HG02981 (cell line): ENCODE results near the gene C11orf21.
A peak's percentile ranks its signal among the peaks of the same experiment; 100 is the strongest.

Experiments
- ATAC-seq: cut with Tn5 transposase; IDR thresholded peaks from one replicate; pipeline ENCODE4 v1.9.1; 2021; ENCODE audit warnings: mild to moderate bottlenecking, moderate library complexity; ENCODE audit not compliant: unreplicated experiment

Gene C11orf21

DNA sequence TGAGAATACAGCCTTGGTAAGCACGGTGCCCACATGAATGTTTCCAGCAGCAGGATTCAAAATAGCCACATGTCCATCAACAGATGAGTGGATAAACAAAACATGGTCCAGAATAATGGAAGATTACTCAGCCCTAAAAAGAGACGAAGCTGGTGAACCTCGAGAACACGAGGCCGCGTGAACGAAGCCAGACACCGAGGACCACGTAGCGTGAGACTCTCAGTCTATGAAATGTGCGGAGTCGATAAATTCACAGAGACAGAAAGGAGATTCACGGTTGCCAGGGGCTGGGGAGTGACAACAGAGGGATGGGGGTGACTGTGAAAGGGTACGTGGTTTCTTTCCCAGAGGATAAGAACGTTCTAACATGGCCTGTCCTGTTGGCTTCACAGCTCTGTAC is 28.4 kb downstream of the C11orf21 start:
- no peak for ATAC-seq

DNA sequence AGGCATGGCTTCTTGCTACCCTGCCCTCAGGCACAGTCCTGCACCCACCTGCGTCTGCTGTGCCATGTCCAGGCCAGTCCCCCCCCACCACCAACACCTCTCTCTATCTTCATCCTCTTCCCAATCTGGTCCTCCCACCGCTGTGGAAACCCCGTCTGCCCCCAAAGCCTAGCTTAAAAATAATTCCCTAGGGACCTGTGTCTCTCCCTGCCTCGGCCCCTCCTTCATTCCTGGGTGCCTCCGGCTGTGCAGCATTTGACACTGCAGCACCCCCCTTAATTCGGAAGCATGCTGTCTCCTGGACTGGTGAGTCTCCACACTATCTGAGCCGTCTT is 28.8 kb downstream of the C11orf21 start:
- ATAC-seq: no peak

DNA sequence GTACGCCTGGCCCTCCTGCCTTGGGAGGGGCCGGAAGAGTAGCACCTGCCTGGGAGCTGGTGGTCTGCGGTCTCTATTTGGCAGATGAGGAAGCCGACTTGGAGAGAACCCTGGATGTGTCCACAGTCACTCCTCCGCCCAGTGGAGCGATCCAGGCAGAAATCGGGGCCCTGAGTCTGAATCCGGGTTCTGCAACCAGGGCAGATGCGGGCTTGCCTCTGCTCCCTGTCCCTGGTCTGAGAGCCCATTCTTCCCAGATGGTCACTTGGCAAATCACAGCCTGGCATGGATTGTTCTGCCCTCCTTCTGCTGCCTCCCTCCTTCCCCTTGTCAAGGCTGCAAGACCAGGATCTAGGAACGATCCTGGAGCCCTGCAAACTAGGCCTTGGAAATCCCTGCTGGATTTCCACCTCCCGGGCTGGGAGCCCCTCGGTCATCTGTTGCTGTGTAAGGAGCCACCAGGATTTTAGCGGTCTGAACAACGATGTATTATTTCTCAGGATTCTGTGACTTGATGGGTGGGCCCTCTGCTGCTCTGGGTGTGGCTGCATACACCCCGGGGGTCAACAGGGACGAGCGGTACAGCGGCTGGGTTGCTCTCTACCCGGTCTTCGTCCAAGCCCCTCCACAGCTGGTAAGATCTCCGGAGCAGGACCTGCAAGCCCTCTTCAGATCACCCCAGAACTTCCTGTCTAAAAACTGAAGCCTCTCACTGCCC is 29.3 kb downstream of the C11orf21 start:
- ATAC-seq: no peak

DNA sequence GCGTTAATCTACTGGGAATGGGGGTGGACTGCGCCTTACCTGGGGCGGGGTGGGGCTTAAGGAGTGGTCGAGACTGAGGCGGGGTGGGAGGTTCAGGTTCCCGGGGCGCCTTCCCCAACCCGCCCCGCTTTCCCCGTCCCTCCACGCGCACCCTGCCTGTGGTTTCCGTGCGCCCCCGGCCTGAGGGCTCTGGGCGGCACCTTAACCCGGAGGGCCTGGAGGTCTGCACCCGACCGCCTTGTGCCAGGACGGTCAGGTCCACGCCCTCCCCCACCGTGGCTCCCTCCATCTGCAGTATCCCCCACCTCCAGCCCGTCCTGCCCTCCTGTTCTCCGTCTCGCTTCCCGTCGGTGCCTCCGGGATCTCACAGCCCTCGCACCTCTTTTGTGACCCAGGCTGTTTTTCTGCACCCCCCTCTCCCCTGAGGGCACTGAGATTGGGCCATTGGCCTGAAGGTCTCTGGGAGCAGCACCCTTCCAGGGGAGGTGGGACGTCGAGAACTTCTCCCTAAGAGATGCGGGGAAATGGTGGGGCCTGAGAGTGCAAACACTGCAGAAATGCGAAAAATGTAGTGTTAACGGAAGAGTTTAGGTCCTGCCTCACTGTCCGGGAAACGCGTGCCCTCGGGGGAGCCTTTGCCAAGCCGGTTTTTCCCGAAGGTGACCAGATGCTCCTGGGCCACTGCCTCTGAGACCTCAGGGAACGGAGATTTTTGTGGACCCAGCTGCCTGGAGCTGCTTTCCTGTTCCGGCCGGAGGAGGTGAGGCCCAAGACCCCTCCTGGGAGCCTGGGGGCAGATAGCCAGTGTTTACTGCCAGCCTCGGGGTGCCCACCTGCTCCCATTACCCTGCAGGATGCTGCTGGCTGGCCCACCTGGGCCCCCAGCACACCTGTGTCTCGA is 30.1 kb downstream of the C11orf21 start:
- no peak for ATAC-seq

DNA sequence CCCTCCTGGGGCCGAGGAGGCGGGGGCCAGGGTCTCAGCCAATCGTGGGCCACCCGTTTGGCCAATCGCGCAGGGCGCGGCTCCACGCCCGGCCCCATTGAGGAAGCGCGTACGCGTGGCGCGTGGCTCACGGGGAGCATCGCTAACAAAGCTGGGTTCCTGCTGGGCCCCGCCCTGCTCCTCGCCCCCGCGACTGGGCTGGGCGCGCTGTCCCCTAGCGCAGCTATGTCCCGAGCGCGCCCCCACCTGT is 30.7 kb downstream of the C11orf21 start:
- ATAC-seq: no peak

DNA sequence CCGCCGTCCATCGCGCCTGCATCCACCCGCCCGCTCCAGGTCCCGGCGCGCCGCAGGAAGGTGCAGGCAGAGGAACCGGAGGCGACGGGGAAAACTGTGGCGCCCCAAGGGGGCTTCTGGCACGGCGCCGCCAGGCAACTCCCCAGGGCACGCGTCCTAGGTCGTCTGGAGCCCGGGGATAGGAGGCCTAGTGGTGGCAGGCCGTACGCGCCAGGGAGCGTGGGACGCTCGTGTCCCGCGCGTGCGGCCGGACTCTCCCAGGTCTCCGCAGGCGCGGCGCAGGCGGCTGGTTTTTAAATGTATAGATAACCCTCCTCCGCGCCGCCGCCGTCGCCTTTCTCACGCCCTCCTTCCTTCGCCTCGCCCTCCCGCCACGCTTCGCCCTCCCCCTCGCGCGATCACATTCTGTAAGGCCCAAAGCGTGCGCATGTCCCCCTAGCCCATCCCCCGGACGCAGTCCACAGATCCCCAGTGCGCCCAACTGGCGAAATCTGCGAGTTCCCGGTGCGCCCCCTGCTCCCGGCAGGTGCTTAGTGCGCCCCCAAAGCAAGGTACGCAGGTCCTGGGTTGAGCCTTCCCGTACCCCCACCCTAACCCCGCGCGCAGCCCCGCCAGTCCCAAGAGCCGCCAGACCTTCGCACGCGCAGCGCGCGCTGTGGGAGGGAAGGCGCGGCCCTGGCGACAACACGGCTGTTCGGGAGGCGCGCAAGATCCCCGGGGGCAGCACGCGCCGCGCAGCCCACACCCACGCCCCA is 31.2 kb downstream of the C11orf21 start, which contains the start of gene ASCL2:
Gene ASCL2, minus strand, starts transcription at position 267 of the 755 bp plus-strand sequence. Its CDS starts 256 bp downstream, at position 11.
- no peak for ATAC-seq

DNA sequence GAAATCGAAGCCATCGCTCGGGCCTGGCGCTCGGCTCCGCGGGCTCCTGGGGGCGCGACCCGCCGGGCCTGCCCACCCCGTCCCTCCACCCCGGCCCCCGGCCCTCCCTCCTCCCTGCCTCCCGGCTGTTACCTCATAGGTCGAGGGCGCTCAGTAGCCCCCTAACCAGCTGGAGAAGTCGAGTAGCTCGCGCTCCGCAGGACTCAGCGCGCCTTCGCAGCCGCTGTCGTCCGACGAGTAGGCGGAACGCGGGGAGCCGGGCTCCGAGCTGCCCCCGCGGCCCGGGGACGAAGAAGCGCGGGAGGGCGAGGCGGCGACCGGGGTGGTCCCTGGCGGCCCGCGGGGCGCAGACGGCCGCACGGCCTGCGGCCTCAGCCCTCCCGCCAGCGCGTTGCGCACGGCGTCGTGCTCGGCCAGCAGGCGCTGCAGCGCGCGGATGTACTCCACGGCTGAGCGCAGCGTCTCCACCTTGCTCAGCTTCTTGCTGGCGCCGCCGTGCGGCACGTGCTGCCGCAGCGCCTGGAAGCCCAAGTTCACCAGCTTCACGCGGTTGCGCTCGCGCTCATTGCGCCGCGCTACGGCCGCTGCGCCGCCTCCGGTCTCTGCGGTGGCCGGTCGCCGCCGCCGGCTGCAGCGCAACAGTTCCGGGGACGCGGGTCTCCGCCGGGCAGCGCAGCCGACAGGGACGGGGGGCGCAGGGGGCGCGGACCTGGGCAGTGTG is 32.0 kb downstream of the C11orf21 start:
- no peak for ATAC-seq

DNA sequence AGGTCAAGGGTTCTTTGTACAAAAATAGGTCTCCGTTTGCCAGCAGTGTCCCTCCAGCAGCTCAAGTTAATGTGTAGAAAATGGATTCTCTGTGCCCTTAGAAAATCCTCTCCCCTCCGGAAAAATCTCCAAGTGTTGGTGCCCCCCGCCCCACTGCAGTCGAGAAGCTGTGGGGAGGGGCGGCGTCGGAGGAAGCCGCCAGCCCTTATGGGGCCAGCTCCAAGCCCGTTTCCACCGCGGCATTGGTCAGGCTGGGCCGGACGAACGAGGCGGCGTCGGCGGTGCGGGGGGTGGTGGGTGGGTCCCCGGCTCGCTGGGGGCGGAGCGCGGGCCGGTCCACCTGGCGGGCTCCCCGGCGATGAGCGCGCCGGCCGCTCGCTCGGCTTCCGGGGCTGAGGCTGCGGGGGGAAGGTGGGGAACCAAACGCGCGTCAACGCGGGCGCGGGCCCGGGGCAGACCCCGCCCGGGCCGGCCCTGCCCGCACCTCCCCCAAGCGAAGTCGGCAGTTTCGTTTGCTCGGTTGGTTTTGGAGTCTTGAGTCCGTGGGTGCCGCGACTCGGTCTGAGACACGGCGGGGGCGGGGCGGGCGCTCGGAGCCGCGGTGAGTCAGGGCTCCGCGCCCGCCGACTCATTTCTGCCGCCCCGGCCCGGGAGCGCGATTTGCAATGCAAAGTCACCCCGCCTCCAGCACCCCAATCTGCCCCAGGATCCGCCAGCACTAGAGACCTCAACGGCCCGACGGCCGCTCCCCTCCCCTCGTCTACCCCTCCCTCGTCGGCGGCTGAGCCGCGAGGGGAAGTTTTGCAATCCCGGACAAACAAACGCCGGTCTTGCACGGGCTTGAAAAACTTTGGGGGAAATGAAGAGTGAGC is 32.8 kb downstream of the C11orf21 start:
- no peak for ATAC-seq

DNA sequence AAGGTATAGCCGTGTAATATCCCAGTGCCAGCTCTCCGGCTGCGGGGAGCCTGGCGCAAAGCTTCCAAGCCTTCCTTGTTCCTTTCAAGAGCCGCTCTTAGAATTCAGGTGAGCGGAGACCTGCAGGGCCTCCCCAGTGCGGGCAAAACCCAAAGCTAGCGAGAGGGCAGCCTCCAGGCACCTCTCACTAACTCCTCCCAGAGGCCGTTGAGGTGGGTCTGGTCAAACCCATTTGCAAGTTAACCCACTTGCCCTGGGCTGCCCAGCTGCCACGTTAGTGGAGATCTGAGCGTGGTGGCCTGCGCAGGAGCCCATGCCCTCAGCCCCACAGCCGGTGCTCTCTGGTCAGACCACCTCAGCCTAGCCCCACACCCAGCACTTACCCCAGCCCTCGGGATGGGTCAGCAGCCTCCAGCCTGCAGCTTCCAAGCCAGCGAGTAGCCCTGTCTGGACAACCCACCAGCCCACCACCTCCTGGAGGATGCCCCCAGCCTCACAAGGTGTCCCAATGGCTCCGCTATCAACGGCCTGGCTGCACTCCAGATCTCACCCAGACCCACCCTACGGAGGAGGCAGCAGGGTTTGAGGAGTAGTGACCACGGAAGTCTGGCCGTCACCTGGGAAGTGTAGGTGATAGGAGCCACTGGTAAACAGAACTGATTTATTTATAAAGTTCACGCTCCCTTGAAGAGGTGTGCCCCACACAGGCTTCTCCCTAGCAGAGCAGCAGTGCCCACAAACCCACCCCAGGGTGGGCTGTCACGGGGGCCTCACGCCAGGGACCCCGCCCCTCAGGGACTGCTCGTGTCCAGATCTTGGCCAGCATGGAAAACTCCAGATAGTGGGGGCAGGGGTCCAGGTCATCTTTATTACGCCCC is 33.6 kb downstream of the C11orf21 start:
- ATAC-seq: no peak

DNA sequence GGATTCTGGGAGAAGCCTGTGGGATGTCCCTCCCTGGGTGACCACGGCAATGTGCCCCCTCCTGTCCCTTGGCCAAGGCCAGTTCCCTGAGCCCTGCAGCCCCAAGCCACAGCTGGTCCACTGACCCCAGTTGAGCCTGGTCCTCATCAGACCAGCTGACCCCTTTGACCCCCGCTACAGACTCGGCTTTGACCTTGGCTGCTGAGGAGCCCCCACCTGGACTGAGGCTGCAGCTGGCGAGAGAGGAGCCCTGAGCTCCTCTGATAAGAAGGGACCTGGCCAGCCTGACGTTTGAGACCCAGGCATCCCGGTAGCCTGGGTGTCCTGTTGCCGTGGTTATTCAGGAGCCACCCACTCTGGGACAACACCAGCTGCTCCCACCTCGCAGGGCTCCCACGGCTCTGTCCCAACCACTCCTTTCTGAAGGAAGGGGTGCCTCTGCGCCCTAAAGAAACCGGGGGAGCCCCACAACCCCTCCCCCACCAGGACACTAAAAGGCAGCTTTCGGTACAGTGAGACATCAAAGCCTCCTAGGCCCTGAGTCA is 34.3 kb downstream of the C11orf21 start:
- no peak for ATAC-seq

DNA sequence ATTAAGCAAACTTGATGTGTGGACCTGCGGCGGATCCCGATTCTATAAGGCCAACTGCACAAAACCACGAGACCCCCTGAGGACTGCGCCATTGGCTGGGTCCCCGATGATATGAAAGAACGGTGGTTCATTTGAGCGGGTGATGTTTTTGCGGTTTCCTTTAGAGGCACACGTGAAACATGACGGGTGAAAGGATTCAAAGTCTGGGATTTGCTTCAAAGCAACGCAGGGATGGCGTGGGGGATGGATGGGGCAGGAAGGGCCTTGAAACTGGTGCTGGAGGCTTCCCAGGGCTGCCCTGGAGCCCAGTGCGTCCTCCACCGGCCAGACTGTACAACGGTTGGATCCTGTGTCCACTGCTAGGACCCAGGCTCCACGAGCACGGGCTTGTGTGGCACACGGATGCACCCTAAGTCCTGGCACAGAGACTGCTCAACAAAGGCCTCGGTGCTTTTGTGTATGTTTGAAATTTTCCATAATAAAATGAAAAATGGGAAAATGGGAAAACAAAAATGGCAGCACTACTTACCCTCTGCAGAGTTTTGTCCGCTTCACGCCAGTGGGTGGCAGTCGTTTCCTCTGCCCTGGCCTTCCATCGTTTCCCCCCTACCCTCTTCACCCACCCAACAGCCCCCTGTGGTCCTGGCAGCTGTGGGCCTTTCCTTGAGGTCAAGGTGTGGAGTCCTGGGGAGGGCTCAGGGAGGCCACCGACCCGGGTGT is 35.0 kb downstream of the C11orf21 start:
- no peak for ATAC-seq

DNA sequence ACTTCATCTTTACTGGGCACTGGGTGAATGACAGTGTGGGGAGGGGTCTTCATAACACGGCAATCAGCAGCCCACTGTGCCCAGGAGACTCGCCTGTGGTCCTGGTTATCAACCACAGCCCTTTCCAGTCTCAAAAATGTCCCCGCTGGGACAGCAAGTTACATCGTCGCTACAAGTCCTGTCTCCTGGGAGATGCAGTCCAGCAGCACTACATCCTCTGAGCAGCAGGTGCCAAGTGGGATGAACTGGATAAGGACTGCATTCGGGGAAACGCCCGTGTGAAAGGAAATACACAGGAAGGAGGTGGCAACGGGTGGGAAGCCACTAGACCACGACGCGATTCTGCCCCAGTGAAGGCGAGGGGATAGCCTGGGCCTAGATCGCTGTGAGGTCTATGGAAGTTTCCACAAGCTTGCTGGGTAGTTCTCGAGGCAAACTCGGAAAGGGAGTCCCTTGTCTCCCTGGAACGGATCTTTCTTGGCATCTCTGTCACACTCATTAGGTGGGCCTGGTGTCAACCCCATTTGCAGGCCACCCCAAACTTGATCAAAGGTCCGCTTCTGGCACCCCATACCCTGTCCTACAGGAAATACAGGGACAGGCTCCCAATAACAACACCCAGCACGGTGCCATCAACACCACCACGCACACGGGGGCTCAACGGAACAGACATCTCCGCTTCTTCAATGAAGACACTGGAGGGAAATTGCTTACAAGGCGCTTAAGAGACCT is 35.7 kb downstream of the C11orf21 start:
- ATAC-seq: no peak

DNA sequence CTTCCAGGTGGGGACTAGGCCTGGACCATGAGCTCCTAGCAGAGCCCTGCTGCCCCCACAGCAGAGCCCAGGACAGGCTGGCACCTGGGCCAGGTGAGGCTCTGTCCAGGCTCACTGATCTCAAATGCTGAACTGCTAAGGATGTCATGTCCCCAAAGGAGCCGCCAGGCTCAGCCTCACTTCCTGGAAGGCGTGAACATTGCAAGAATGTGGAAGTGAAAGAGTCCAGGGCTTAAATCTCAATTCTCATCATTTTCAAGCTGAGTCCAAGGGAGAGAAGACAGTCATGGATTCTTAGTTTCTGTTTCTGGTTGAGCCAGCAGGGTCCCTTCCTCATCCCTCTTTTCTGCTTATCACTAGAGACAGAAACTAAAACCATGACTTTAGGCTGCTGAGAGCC is 36.3 kb downstream of the C11orf21 start:
- ATAC-seq: peak; percentile 65

DNA sequence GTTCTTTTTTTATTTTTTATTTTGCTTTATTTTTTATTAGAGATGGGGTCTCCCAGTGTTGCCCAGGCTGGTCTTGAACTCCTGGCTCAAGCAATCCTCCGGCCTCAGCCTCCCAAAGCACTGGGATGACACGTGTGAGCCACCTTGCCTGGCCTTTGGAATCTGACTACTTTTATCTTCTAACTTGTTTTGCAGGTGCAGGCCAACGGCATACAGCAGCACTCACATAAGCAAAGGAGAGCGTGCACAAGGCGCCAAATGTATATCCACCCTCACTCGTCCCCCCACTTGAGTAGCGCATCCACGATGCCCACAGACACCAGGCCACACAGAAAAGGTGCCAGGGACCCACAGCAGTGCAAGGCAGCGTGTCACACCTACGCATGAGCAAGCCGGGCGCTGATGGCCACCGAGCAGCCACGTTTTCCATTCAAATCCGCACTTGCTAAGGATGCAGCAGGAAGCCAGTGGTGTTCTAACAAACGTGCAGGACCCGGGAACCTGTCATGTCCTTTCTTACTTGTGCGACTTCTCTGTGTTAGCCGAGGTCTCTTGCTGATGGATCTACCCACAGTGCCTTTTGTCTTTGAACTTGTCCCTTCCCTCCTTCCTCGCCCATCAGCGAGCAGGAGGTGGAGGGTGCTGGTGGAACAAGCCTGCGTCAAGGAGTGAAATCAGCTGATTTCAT is 37.2 kb downstream of the C11orf21 start:
- no peak for ATAC-seq

DNA sequence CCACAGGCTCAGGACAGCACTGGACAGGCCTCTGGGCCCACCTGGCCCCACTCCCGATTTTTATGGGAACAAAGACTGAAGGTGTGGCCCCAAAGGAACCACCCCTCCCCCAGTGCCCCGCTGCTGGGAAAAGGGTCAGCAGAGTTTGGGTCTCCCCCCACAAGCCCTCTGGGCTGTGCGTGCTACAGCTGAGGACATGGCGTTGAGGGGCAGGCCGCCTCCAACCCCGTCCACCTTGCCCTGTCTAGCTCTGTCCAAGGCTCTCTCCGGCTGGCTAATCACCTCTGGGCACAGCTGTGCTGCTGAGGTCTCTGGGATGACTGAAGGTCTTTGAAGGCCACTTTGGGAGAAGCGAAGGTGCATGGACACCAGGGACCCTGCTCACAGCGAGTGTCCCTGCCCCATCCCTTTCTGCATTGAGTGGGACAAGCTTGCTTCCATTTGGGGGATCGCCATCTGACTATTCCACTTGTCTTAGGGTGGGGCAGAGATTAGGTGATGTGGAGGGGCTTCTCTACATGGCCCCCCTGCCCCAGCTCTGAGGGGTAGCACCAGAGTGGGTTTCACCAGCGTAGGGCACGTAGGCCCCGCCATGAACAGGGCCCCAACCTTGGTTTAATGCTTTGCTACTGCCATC is 37.9 kb downstream of the C11orf21 start:
- ATAC-seq: no peak

DNA sequence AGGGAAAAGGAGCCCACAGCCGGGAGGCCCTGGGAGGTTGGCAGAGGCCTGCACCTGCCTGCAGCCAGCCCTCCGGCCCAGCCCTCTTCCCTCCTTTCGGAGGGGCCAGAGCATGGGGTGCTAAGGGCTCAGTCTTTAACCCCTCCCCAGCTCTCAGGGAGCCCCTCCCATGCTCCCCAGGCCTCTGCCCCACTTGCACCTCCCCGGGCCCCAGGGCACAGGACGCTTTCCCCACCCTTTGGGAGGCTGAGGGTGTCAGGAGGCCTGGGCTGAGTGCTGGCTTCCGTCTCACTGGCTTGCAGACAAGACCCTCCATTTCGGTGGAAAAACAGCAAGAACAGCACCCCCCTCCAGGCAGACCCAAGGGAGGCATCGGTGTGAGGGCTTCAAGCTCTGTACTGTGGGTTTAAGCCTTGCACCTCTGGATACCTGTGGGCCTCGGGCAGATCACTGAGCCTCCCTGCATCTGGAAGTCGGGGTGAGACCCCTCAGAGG is 38.6 kb downstream of the C11orf21 start:
- no peak for ATAC-seq
